Loucy (cell line): ENCODE results near the gene MOK.

Source experiments
- EZH2phosphoT487 ChIP-seq: fragments of 200-600 bp; IDR thresholded peaks from 2 replicates; pipeline ENCODE4 v1.6.1; 2018; ENCODE audit warnings: antibody characterized with exemption, mild to moderate bottlenecking, moderate library complexity, borderline replicate concordance
- TF ChIP-seq, protein P1 (sequence below): fragments of 200-600 bp; sonication (generic); conservative IDR thresholded peaks from 2 replicates; pipeline ENCODE4 v1.5.1; 2014; ENCODE audit warnings: mild to moderate bottlenecking, antibody characterized with exemption, low read length

DNA sequence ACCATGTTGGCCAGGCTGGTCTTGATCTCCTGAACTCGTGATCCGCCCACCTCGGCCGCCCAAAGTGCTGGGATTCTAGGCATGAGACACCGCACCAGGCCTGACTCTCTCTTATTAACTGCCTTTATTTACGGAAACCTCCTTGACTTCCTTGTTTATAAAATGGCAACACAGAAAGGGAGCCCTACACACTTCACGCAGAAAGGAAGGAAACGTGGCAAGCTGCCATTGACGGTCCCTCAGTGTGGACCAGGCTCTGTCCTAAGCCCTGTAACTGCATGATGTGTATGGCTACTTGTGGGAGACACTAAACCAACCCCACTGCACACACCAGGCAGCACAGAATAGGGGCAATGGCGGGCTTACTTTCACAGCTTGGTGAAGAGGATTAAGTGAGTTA, 46.1 kb upstream of the MOK start:
- TF ChIP-seq, protein P1, sequence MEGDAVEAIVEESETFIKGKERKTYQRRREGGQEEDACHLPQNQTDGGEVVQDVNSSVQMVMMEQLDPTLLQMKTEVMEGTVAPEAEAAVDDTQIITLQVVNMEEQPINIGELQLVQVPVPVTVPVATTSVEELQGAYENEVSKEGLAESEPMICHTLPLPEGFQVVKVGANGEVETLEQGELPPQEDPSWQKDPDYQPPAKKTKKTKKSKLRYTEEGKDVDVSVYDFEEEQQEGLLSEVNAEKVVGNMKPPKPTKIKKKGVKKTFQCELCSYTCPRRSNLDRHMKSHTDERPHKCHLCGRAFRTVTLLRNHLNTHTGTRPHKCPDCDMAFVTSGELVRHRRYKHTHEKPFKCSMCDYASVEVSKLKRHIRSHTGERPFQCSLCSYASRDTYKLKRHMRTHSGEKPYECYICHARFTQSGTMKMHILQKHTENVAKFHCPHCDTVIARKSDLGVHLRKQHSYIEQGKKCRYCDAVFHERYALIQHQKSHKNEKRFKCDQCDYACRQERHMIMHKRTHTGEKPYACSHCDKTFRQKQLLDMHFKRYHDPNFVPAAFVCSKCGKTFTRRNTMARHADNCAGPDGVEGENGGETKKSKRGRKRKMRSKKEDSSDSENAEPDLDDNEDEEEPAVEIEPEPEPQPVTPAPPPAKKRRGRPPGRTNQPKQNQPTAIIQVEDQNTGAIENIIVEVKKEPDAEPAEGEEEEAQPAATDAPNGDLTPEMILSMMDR = no peak
- no peak for TF ChIP-seq EZH2phosphoT487
